Uterus (tissue), 4 donors: ENCODE data around the gene SNRNP40. TPM values are rescaled to one million over a fixed set of nuclear protein-coding genes. Genes with fewer than 3 reads are reported as not detected.

Experiments
- DNase-seq, 2 donors: peaks; one replicate each; pipeline ENCODE4 v3.0.0-alpha.2; 2019 to 2020
- H3K27ac ChIP-seq, 2 donors: fragments of 200-600 bp; sonication (generic); 1 replicate in 1 of 2; 2 replicates in 1 of 2; pipeline ENCODE4 v1.5.1; 2016 to 2018
- H3K27me3 ChIP-seq, 2 donors: fragments of 200-600 bp; sonication (generic); one replicate each; pipeline ENCODE4 v1.5.1; 2018 to 2019; ENCODE audit warnings: control low read depth in 1 of 2
- H3K36me3 ChIP-seq, 2 donors: fragments of 200-600 bp; sonication (generic); one replicate each; pipeline ENCODE4 v1.5.1; 2019; ENCODE audit warnings: control low read depth in 1 of 2
- H3K4me1 ChIP-seq, 2 donors: fragments of 200-600 bp; sonication (generic); one replicate each; pipeline ENCODE4 v1.5.1; 2018 to 2019; ENCODE audit warnings: control low read depth in 1 of 2
- H3K4me3 ChIP-seq, 2 donors: fragments of 200-600 bp; sonication (generic); 1 replicate in 1 of 2; 2 replicates in 1 of 2; pipeline ENCODE4 v1.5.1; 2018 to 2019; ENCODE audit warnings: mild to moderate bottlenecking in 1 of 2
- H3K9me3 ChIP-seq, 2 donors: fragments of 200-600 bp; sonication (generic); one replicate each; pipeline ENCODE4 v1.5.1; 2019; ENCODE audit warnings: control low read depth in 1 of 2
- POLR2A ChIP-seq, 2 donors: fragments of 450-650 bp; IDR thresholded peaks; one replicate each; pipeline ENCODE4 v1.6.1; 2016; ENCODE audit warnings: antibody characterized with exemption in 2 of 2, mild to moderate bottlenecking in 1 of 2, moderate library complexity in 1 of 2
- intact Hi-C: fragments of 100-400 bp; cut with DNase I; formaldehyde crosslinking; loops from one replicate; pipeline ENCODE4 v1.15.1; 2023; ENCODE audit warnings: low total_unique reads
- total RNA-seq, 4 donors: library from RNA; depleted of rRNA in 3 of 4; stranded (reverse); fragments of >200 nt in 3 of 4; gene quantifications; one replicate each; pipeline versions ENCODE4 v1.1.0 to v1.2.4, GENCODE V29; 2014 to 2023
- TF ChIP-seq, protein P1 (sequence below), 4 experiments: fragments of 200-600 bp in 2 of 4; fragments of 450-650 bp in 2 of 4; sonication (generic) in 2 of 4; IDR thresholded peaks; one replicate each; pipeline ENCODE4 v1.5.1; 2016 to 2019; ENCODE audit warnings: antibody characterized with exemption in 4 of 4, mild to moderate bottlenecking in 2 of 4, moderate library complexity in 1 of 4
- donor health status: DM: yes; HTN: yes; CAD: no.

The SNRNP40 gene
- total RNA-seq: 10 to 100 TPM; 35.1 to 99.5 (median 58.5) TPM

DNA sequence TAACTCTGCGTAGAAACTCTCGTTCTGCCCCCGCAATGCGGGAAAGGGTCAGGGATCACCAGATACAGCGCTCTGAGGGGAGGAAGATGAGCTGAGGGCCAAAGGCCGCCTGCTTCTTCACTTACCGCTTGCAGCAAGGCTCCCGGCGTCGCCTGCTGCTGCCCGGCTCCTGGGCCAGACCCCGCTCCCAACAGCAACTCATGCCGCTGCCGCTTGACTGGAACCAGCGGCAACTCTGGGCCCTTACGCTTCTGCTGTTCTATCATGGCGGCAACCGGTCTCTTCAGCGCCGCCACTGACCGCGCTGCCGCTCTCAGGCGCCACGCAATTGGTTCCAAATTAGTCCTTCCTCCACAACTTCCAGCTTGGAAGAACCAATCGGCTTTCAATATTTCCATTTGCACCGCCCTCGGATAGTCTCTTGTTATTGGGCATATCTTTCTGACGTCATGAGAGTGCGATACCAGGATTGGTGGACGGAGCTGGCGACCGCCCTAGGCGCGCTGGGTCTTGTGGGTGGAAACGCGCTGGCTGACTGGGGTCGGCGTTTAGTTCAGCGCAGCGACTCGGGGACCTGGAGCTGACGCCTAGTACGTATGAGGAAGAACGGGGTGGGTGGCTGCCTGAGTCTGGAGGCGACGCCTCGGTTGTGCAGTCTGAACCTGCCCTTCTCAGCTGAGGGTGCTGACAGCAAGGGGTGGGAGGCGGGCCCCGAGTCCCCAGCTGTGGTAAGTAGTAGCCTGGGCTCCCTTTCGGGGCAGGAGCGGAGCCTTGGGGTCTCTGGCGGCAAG lies at the start of gene SNRNP40, which contains the start of gene ZCCHC17:
SNRNP40 (minus strand) TSS at position 303 of the 791 bp plus-strand sequence; CDS start at position 266, 37 bp downstream.
ZCCHC17 (plus strand) TSS at position 547 of the 791 bp plus-strand sequence. CDS start 13,067 bp downstream, outside the sequence.
- no peaks in the 10 kb centered on the region for H3K36me3 ChIP-seq
- H3K4me1 ChIP-seq: peaks cover 0 to 13% of the 10 kb centered on the region in 2 donors
- DNase-seq: peak; percentile 91 to 97
- no peaks in the 10 kb centered on the region for H3K27me3 ChIP-seq
- TF ChIP-seq, protein P1, sequence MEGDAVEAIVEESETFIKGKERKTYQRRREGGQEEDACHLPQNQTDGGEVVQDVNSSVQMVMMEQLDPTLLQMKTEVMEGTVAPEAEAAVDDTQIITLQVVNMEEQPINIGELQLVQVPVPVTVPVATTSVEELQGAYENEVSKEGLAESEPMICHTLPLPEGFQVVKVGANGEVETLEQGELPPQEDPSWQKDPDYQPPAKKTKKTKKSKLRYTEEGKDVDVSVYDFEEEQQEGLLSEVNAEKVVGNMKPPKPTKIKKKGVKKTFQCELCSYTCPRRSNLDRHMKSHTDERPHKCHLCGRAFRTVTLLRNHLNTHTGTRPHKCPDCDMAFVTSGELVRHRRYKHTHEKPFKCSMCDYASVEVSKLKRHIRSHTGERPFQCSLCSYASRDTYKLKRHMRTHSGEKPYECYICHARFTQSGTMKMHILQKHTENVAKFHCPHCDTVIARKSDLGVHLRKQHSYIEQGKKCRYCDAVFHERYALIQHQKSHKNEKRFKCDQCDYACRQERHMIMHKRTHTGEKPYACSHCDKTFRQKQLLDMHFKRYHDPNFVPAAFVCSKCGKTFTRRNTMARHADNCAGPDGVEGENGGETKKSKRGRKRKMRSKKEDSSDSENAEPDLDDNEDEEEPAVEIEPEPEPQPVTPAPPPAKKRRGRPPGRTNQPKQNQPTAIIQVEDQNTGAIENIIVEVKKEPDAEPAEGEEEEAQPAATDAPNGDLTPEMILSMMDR (IDR thresholded peaks at IDR 0.05): peak in 3 of 4 experiments; percentile 15 to 31 (median 30)
- peak; percentile 54 to 78 for TF ChIP-seq POLR2A (IDR thresholded peaks at IDR 0.05)
- H3K27ac ChIP-seq: peak within 1 kb of the TSS; percentile 73 to 88
- intact Hi-C loops: no loop called here
- peak within 1 kb of the TSS; percentile 83 to 92 for H3K4me3 ChIP-seq
- no peaks in the 10 kb centered on the region for H3K9me3 ChIP-seq

DNA sequence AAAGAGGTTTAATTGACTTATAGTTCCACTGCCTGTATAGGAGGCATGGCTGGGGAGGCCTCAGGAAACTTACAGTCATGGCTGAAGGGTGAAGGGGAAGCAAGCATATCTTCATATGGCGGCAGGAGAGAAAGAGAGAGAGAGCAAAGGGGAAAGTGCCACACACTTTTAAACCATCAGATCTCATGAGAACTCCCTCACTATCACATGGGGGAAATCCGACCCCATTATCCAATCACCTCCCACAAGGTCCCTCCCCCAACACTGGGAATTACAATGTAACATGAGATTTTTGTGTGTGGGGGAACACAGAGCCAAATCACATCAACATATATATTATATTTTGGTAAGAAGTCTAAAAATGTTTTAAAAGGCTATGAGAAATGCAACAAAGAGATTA lies 49.0 kb upstream of the SNRNP40 start:
- TF ChIP-seq POLR2A (IDR thresholded peaks at IDR 0.05): no peak
- TF ChIP-seq, protein P1 (IDR thresholded peaks at IDR 0.05): no peak
- DNase-seq: no peak
- H3K9me3 ChIP-seq: no peaks in the 10 kb centered on the region

DNA sequence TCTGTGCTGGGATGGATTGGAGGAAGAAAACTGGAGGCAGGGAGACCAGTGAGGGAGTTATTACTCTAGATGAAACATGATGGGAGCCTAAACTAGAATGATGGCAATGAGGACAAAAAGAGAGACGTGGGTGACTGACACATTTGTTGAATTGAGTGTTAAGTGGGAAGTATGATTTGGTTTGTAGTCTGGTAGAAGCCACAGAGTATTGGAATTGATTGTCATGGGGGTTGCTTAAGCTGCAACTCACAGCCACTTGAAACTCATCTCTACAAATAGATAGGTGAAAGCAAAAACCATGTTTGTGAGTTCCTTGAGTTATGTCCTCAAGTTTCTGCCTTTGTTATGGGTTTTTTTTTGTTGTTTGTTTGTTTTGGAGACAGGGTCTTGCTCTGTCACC lies 47.9 kb upstream of the SNRNP40 start:
- Histone ChIP-seq H3K27ac (no peak overlapping the region), H3K9me3 (no peaks in the 10 kb centered on the region), H3K27me3 (no peaks in the 10 kb centered on the region), H3K4me1 (no peaks in the 10 kb centered on the region), H3K4me3 (no peak overlapping the region), H3K36me3 (no peaks in the 10 kb centered on the region)
- no peak for DNase-seq
- intact Hi-C loops: no loop called here
- TF ChIP-seq POLR2A (IDR thresholded peaks at IDR 0.05): no peak
- TF ChIP-seq, protein P1 (IDR thresholded peaks at IDR 0.05): no peak

More for the DNA sequence above, 49.0 kb upstream of the SNRNP40 start:
- intact Hi-C loops: no loop called here
- no peaks in the 10 kb centered on the region for H3K36me3 ChIP-seq
- H3K27me3 ChIP-seq: no peaks in the 10 kb centered on the region
- H3K4me1 ChIP-seq: no peaks in the 10 kb centered on the region
- H3K27ac ChIP-seq: no peak overlapping the region
- H3K4me3 ChIP-seq: no peak overlapping the region

DNA sequence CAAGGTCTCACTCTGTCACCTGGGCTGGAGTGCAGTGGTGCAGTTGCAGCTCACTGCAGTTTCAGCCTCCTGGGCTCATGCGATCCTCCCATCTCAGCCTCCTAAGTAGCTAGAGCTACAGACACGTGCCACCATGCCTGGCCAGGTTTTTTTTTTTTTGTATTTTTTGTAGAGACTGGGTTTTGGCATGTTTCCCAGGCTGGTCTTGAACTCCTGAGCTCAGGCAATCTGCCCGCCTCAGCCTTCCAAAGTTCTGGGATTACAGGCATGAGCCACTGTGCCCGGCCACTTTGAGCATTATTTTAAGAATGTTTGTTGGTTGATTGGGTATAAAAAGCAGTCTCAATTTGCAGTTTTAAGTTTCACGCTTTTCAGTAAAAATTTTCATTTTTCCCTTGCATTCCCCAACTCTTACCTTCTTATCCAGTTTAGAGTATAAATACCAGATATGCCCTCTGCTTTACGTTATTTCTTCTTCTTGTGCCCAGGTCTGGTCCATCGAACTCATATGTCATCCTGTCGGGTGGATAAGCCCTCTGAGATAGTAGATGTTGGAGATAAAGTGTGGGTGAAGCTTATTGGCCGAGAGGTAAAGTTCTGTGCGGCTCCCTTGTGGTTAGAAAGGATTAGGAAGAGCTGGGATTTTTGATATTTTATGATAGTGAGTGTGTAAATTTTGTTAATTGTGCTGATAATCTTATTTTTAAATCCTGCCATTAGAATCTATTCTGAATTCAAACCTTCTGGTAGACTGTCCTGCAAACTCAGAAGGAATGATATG lies 40.3 kb upstream of the SNRNP40 start:
- Histone ChIP-seq H3K9me3 (no peaks in the 10 kb centered on the region), H3K27me3 (no peaks in the 10 kb centered on the region), H3K4me3 (no peak overlapping the region), H3K4me1 (no peaks in the 10 kb centered on the region), H3K36me3 (no peaks in the 10 kb centered on the region), H3K27ac (no peak overlapping the region)
- no peak for DNase-seq
- intact Hi-C loops: no loop called here
- no peak for TF ChIP-seq POLR2A (IDR thresholded peaks at IDR 0.05)
- TF ChIP-seq, protein P1 (IDR thresholded peaks at IDR 0.05): no peak

DNA sequence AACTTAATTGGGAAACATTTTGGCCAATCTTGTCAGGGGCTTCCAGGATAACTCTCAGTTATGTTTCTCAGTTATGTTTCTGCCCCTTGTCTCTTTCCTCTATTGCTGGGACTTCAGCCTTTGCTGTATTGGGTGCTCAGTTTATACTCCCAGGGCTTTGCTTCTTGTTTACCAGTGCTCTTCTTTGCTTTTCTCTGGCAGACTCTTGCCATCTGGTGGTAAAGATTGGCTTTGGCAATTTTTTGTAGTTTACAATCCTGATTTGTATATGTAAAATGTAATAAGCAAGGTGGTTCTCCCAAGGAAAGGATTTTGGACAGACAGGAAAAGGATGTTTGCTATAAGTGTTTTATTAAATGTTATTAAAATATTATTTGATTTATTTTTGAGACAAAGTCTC lies 38.4 kb upstream of the SNRNP40 start:
- DNase-seq: no peak
- no peak overlapping the region for H3K27ac ChIP-seq
- H3K27me3 ChIP-seq: no peaks in the 10 kb centered on the region
- no peaks in the 10 kb centered on the region for H3K9me3 ChIP-seq
- TF ChIP-seq, protein P1 (IDR thresholded peaks at IDR 0.05): peak in 3 of 4 experiments; percentile 23 to 41 (median 35)
- no peak for TF ChIP-seq POLR2A (IDR thresholded peaks at IDR 0.05)
- intact Hi-C loops: no loop called here
- no peak overlapping the region for H3K4me3 ChIP-seq
- no peaks in the 10 kb centered on the region for H3K4me1 ChIP-seq
- H3K36me3 ChIP-seq: no peaks in the 10 kb centered on the region
